ENCODE data around the gene PRKCH. TPM values are rescaled to one million over a fixed set of nuclear protein-coding genes. Genes with fewer than 3 reads are reported as not detected.

Gene PRKCH
- polyA plus RNA-seq, 3 donors = 3.6 to 6.2 (median 5.4) TPM

- H3K4me3 ChIP-seq (replicated peaks in 1 of 3; ENCODE audit: low read depth in 2 of 3, low read length in 3 of 3) = no peak overlapping the region
- H3K27ac ChIP-seq (ENCODE audit: low read depth in 1 of 2, low read length in 2 of 2) = no peak overlapping the region
- peaks cover 3% of the 10 kb centered on the region for H3K4me1 Mint-ChIP-seq
- no peaks in the 10 kb centered on the region for H4K20me1 ChIP-seq (ENCODE audit: insufficient read depth, low read length)
- H2AFZ ChIP-seq (ENCODE audit: insufficient read depth, low read depth, low read length, poor library complexity, severe bottlenecking) = no peak overlapping the region
- H3K9me3 Mint-ChIP-seq = peaks cover 0 to 1% (median 0%) of the 10 kb centered on the region in 7 donors
- WGBS (ENCODE audit: insufficient coverage) = 100% methylated on average over 2 of the region's 3 CpGs
- no peaks in the 10 kb centered on the region for H3K79me2 ChIP-seq (ENCODE audit: insufficient read depth, low read length)
- peaks cover 0 to 5% (median 0%) of the 10 kb centered on the region in 3 donors for H3K27me3 Mint-ChIP-seq (ENCODE audit: low read depth in 3 of 3)
- H3K4me3 Mint-ChIP-seq = no peak overlapping the region
- TF ChIP-seq CTCF (IDR thresholded peaks at IDR 0.05) = no peak
- no peaks in the 10 kb centered on the region for H3K27me3 ChIP-seq (ENCODE audit: control insufficient read depth in 2 of 2, insufficient read depth in 2 of 2, low read length in 2 of 2)
- intact Hi-C loops (cut with micrococcal nuclease) = no loop called here
- H3K9me3 ChIP-seq (replicated peaks in 1 of 2; ENCODE audit: control insufficient read depth in 1 of 2, insufficient read depth in 1 of 2, low read length in 2 of 2) = no peaks in the 10 kb centered on the region
- no peak overlapping the region for H3K9ac ChIP-seq (ENCODE audit: insufficient read depth, low read length, poor library complexity, severe bottlenecking)
- no peaks in the 10 kb centered on the region for H3K4me1 ChIP-seq (ENCODE audit: control insufficient read depth in 1 of 2, insufficient read depth in 2 of 2, low read length in 2 of 2)
- H3K36me3 ChIP-seq (replicated peaks in 1 of 2; ENCODE audit: control insufficient read depth in 1 of 2, insufficient read depth in 2 of 2, low read length in 2 of 2) = no peaks in the 10 kb centered on the region
- H3K36me3 Mint-ChIP-seq = peaks cover 0 to 3% of the 10 kb centered on the region in 2 donors
- peak in 1 of 3 donors; percentile 23 for DNase-seq
- H3K4me2 ChIP-seq (replicated peaks; ENCODE audit: extremely low read depth, low read length, poor library complexity, severe bottlenecking) = no peak overlapping the region
- peak overlapping the region in 1 of 7 donors; percentile 66 for H3K27ac Mint-ChIP-seq
Observed at GRCh38 chr14:61584331-61584741, 263.0 kb downstream of the PRKCH start.

DNA sequence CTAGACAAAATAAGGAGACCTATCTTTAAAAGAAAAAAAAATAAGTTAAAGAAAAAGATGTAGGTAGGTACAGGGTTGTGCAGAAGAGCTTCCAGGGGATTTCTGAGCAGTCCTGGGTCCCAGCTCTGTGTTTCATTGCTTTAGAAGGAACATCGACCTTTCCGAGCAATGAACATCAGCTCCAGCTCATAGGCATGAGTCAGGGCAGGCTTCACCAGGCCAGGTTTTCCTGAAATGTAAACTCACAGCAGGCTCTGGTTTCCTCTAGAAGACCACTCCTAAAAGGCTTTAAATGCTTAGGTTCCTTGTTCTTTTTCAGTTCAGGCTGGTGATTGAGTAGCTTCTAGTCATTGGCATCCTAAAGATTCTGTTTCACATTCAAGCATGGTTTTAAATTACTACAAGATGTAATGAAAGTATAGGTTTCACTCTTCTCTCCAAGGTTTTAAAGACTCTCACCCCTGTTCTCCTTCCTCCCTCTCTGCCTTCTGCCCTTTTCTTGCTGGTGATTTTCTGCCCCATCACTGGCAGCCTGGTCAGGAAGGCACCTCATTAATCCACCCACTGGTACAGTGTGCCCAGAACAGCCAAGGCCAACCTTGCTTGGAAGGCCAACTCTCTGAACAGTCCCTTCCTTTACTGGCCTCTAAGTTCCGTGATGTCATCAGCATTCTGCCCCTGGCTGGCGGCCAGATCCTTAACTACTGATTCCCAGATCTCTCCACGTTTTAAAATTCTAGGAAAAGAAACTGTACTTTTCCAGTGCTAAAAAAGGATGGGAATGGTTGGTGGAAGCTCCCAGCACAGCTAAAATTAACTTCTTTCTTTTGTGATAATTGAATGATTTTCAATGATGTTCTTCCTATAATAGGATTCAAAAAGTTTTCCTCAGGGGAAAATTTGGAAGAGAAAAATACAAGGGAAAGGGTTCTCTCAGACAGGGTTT is 264.5 kb downstream of the PRKCH start:
- H3K4me2 ChIP-seq (replicated peaks; ENCODE audit: extremely low read depth, low read length, poor library complexity, severe bottlenecking) = no peak overlapping the region
- 100% methylated on average over 2 of the region's 5 CpGs for WGBS (ENCODE audit: insufficient coverage)
- no peak for DNase-seq

More for the DNA sequence above, 264.5 kb downstream of the PRKCH start:
- Histone ChIP-seq H3K4me1 (ENCODE audit: control insufficient read depth in 1 of 2, insufficient read depth in 2 of 2, low read length in 2 of 2) (no peaks in the 10 kb centered on the region), H3K4me3 (replicated peaks in 1 of 3; ENCODE audit: low read depth in 2 of 3, low read length in 3 of 3) (no peak overlapping the region), H3K9me3 (replicated peaks in 1 of 2; ENCODE audit: control insufficient read depth in 1 of 2, insufficient read depth in 1 of 2, low read length in 2 of 2) (no peaks in the 10 kb centered on the region), H2AFZ (ENCODE audit: insufficient read depth, low read depth, low read length, poor library complexity, severe bottlenecking) (no peak overlapping the region), H4K20me1 (ENCODE audit: insufficient read depth, low read length) (no peaks in the 10 kb centered on the region), H3K79me2 (ENCODE audit: insufficient read depth, low read length) (no peaks in the 10 kb centered on the region), H3K9ac (ENCODE audit: insufficient read depth, low read length, poor library complexity, severe bottlenecking) (no peak overlapping the region), H3K36me3 (replicated peaks in 1 of 2; ENCODE audit: control insufficient read depth in 1 of 2, insufficient read depth in 2 of 2, low read length in 2 of 2) (no peaks in the 10 kb centered on the region), H3K27ac (ENCODE audit: low read depth in 1 of 2, low read length in 2 of 2) (no peak overlapping the region), H3K27me3 (ENCODE audit: control insufficient read depth in 2 of 2, insufficient read depth in 2 of 2, low read length in 2 of 2) (no peaks in the 10 kb centered on the region)
- Mint-ChIP-seq H3K27ac (peak overlapping the region in 1 of 7 donors; percentile 60), H3K4me3 (no peak overlapping the region), H3K9me3 (peaks cover 0 to 1% (median 0%) of the 10 kb centered on the region in 7 donors), H3K4me1 (peaks cover 8% of the 10 kb centered on the region), H3K36me3 (peaks cover 3% of the 10 kb centered on the region in 2 donors), H3K27me3 (ENCODE audit: low read depth in 3 of 3) (peaks cover 0 to 5% (median 2%) of the 10 kb centered on the region in 3 donors)
- intact Hi-C loops (cut with micrococcal nuclease) = no loop called here
- no peak for TF ChIP-seq CTCF (IDR thresholded peaks at IDR 0.05)

Measured in CD14-positive monocyte (primary cell).